SU-DHL-6 (cell line): ENCODE results near the gene BRD4.
A peak's percentile ranks its signal among the peaks of the same experiment; 100 is the strongest.
"Not testable (repeated sequence)": the region's sequence is repeated elsewhere in the genome, so short reads cannot be mapped to it uniquely, and the experiment has no call there.

Experiments used
- H2AFZ ChIP-seq: fragments of 200-600 bp; sonication (generic); 2 replicates; pipeline ENCODE4 v1.6.1; 2014; ENCODE audit warnings: low read depth, mild to moderate bottlenecking, moderate library complexity, mixed read lengths, antibody characterized with exemption, low read length; ENCODE audit not compliant: severe bottlenecking
- H3F3A ChIP-seq: fragments of 200-600 bp; shearing (Covaris generic); 2 replicates; pipeline ENCODE4 v1.6.0; 2016; ENCODE audit warnings: antibody characterized with exemption, mild to moderate bottlenecking; ENCODE audit not compliant: insufficient read depth
- H3K27ac ChIP-seq: fragments of 200-600 bp; sonication (generic); 2 replicates; pipeline ENCODE4 v1.5.1; 2016; ENCODE audit warnings: low read depth, mild to moderate bottlenecking, low read length, moderate library complexity, mixed read lengths
- H3K27me3 ChIP-seq: fragments of 200-600 bp; sonication (generic), shearing (Covaris generic); 2 replicates; pipeline ENCODE4 v1.6.0; 2014; ENCODE audit warnings: mild to moderate bottlenecking, low read length
- H3K36me3 ChIP-seq: fragments of 200-600 bp; sonication (generic); 2 replicates; pipeline ENCODE4 v1.6.1; 2014; ENCODE audit warnings: mild to moderate bottlenecking, low read length, mixed read lengths
- H3K4me2 ChIP-seq: fragments of 300-600, 200-600 bp; shearing (Covaris generic), sonication (generic); 2 replicates; pipeline ENCODE4 v1.6.0; 2014; ENCODE audit warnings: low read length, low read depth, mild to moderate bottlenecking; ENCODE audit not compliant: poor library complexity, severe bottlenecking
- H3K4me3 ChIP-seq: fragments of 200-600 bp; sonication (generic); 2 replicates; pipeline ENCODE4 v1.5.1; 2014; ENCODE audit warnings: antibody characterized with exemption, low read length, mild to moderate bottlenecking, mixed read lengths; ENCODE audit not compliant: insufficient read depth, poor library complexity, severe bottlenecking
- H3K79me2 ChIP-seq: fragments of 200-600 bp; sonication (generic); 2 replicates; pipeline ENCODE4 v1.6.1; 2014; ENCODE audit warnings: mild to moderate bottlenecking, low read length, moderate library complexity; ENCODE audit not compliant: insufficient read depth
- H3K9ac ChIP-seq: fragments of 200-600 bp; sonication (generic); 2 replicates; pipeline ENCODE4 v1.7.0; 2014; ENCODE audit warnings: mild to moderate bottlenecking, low read length
- H3K9me2 ChIP-seq: fragments of 200-600 bp; sonication (generic); replicated peaks from 2 replicates; pipeline ENCODE4 v1.6.1; 2014; ENCODE audit warnings: low read length; ENCODE audit not compliant: insufficient read depth
- H3K9me3 ChIP-seq: fragments of 200-600 bp; sonication (generic); 2 replicates; pipeline ENCODE4 v1.6.1; 2014; ENCODE audit warnings: low read length, mixed read lengths; ENCODE audit not compliant: insufficient read depth
- H4K20me1 ChIP-seq: fragments of 200-600 bp; sonication (generic); 2 replicates; pipeline ENCODE4 v1.6.1; 2014; ENCODE audit warnings: low read depth, mild to moderate bottlenecking, antibody characterized with exemption, low read length, moderate library complexity, mixed read lengths
- EZH2phosphoT487 ChIP-seq: fragments of 200-600 bp; sonication (generic), shearing (Covaris generic); conservative IDR thresholded peaks from 2 replicates; pipeline ENCODE4 v1.6.1; 2018; ENCODE audit warnings: mild to moderate bottlenecking, antibody characterized with exemption, low read length, moderate library complexity, mixed read lengths
- TF ChIP-seq, protein P1 (sequence below): fragments of 200-600 bp; sonication (generic); IDR thresholded peaks from one replicate; pipeline ENCODE4 v1.5.1; 2017; ENCODE audit warnings: antibody characterized with exemption, mild to moderate bottlenecking, low read length, moderate library complexity; ENCODE audit not compliant: insufficient read depth, poor library complexity, severe bottlenecking

Gene BRD4

DNA sequence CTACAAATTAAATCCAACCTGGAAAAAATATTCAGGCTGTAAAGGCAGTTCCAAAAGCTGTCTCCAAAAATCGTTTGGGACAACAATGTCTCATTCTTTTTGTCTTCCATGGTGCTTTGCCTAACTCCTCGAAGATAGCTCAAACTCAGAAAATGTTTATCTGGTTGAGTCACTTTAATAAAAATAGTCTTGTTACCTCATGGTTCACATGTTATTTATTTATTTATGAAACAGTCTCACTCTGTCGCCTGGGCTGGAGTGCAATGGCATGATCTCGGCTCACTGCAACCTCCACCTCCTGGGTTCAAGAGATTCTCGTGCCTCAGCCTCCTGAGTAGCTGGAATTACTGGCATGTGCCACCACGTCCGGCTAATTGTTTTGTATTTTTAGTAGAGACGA, 4.9 kb upstream of the BRD4 start:
- H3K79me2 ChIP-seq, result peaks cover 18% of the 10 kb centered on the region
- no peak overlapping the region for H3K27ac ChIP-seq
- H3F3A ChIP-seq, result peaks cover 15% of the 10 kb centered on the region
- no peaks in the 10 kb centered on the region for H3K9me2 ChIP-seq
- H4K20me1 ChIP-seq, result no peaks in the 10 kb centered on the region
- H3K9me3 ChIP-seq, result no peaks in the 10 kb centered on the region
- H3K27me3 ChIP-seq, result no peaks in the 10 kb centered on the region
- no peak overlapping the region for H2AFZ ChIP-seq
- no peak overlapping the region for H3K4me3 ChIP-seq
- TF ChIP-seq, protein P1, sequence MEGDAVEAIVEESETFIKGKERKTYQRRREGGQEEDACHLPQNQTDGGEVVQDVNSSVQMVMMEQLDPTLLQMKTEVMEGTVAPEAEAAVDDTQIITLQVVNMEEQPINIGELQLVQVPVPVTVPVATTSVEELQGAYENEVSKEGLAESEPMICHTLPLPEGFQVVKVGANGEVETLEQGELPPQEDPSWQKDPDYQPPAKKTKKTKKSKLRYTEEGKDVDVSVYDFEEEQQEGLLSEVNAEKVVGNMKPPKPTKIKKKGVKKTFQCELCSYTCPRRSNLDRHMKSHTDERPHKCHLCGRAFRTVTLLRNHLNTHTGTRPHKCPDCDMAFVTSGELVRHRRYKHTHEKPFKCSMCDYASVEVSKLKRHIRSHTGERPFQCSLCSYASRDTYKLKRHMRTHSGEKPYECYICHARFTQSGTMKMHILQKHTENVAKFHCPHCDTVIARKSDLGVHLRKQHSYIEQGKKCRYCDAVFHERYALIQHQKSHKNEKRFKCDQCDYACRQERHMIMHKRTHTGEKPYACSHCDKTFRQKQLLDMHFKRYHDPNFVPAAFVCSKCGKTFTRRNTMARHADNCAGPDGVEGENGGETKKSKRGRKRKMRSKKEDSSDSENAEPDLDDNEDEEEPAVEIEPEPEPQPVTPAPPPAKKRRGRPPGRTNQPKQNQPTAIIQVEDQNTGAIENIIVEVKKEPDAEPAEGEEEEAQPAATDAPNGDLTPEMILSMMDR, result no peak
- no peak for TF ChIP-seq EZH2phosphoT487
- no peaks in the 10 kb centered on the region for H3K36me3 ChIP-seq
- H3K9ac ChIP-seq, result no peak overlapping the region
- H3K4me2 ChIP-seq, result no peak overlapping the region

DNA sequence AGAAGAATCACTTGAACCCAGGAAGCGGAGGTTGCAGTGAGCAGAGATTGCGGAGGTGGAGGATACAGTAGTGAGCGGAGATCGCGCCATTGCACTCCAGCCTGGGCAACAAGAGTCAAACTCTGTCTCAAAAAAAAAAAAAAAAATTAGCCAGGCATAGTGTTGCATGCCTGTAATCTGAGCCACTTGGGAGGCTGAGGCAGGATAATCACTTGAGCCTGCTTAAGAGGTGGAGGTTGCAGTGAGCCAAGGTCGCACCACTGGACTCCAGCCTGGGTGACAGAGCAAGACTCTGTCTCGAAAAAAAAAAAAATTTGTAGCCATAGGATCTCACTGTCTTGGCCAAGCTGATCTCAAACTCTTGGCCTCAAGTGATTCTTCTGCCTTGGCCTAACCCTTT, 3.7 kb upstream of the BRD4 start:
- not testable (repeated sequence) for H4K20me1 ChIP-seq, H3K4me2 ChIP-seq, H3K4me3 ChIP-seq, H3K9me2 ChIP-seq, H3K27me3 ChIP-seq, H3K36me3 ChIP-seq, H3K9me3 ChIP-seq, H3K27ac ChIP-seq, H3K9ac ChIP-seq, H2AFZ ChIP-seq
- peaks cover 15% of the 10 kb centered on the region for H3F3A ChIP-seq
- peaks cover 24% of the 10 kb centered on the region for H3K79me2 ChIP-seq

GRCh38 chr19:15331419-15332310, 674 bp downstream of the BRD4 start:
- Histone ChIP-seq H4K20me1 (peaks cover 38% of the 10 kb centered on the region), H3K4me2 (peak overlapping the region; percentile 99), H3K79me2 (peaks cover 64% of the 10 kb centered on the region), H2AFZ (no peak overlapping the region), H3F3A (peaks cover 20% of the 10 kb centered on the region), H3K27me3 (no peaks in the 10 kb centered on the region), H3K9ac (peak overlapping the region; percentile 85), H3K9me2 (no peaks in the 10 kb centered on the region), H3K9me3 (no peaks in the 10 kb centered on the region), H3K36me3 (no peaks in the 10 kb centered on the region), H3K27ac (peak overlapping the region; percentile 94), H3K4me3 (peak overlapping the region; percentile 82)
- TF ChIP-seq, protein P1, result no peak
- no peak for TF ChIP-seq EZH2phosphoT487

- Histone ChIP-seq H3K4me3 (peak overlapping the region; percentile 82), H3K27me3 (no peaks in the 10 kb centered on the region), H3K9me2 (no peaks in the 10 kb centered on the region), H2AFZ (no peak overlapping the region), H3K4me2 (peak overlapping the region; percentile 99), H3K36me3 (no peaks in the 10 kb centered on the region), H3F3A (peaks cover 20% of the 10 kb centered on the region), H4K20me1 (peaks cover 46% of the 10 kb centered on the region), H3K9ac (peak overlapping the region; percentile 85), H3K79me2 (peaks cover 71% of the 10 kb centered on the region), H3K27ac (peak overlapping the region; percentile 68), H3K9me3 (no peaks in the 10 kb centered on the region)
- no peak for TF ChIP-seq EZH2phosphoT487
Observed at GRCh38 chr19:15330801-15331418, 1.4 kb downstream of the BRD4 start.
